ENCODE data around the gene DEFB127. TPM values are rescaled to one million over a fixed set of nuclear protein-coding genes. Genes with fewer than 3 reads are reported as not detected.
"Not testable (repeated sequence)": the region's sequence is repeated elsewhere in the genome, so short reads cannot be mapped to it uniquely, and the experiment has no call there.

The DEFB127 gene
- total RNA-seq, 2 experiments from 2014 or later = not detected

- Mint-ChIP-seq H3K27ac (no peak overlapping the region), H3K36me3 (ENCODE audit: low read depth) (no peaks in the 10 kb centered on the region), H3K9me3 (no peaks in the 10 kb centered on the region), H3K27me3 (ENCODE audit: low read depth) (peaks cover 6% of the 10 kb centered on the region), H3K4me3 (no peak overlapping the region), H3K4me1 (ENCODE audit: low read depth) (no peaks in the 10 kb centered on the region)
- intact Hi-C loops (cut with micrococcal nuclease) = no loop called here
- DNase-seq = no peak
- CTCF ChIA-PET = no interaction called here
Measured at GRCh38 chr20:198225-198624, 41.0 kb downstream of the DEFB127 start.

GRCh38 chr20:199996-200395, 42.7 kb downstream of the DEFB127 start:
- no peak overlapping the region for H3K4me3 Mint-ChIP-seq
- H3K27me3 Mint-ChIP-seq (ENCODE audit: low read depth) = peaks cover 6% of the 10 kb centered on the region
- H3K9me3 Mint-ChIP-seq = no peaks in the 10 kb centered on the region
- H3K4me1 Mint-ChIP-seq (ENCODE audit: low read depth) = no peaks in the 10 kb centered on the region
- H3K27ac Mint-ChIP-seq = no peak overlapping the region
- intact Hi-C loops (cut with micrococcal nuclease) = no loop called here
- no peak for DNase-seq
- no peaks in the 10 kb centered on the region for H3K36me3 Mint-ChIP-seq (ENCODE audit: low read depth)
- CTCF ChIA-PET = interaction anchor here (0.8 to 1.0 kb wide), 2 partner anchors 62 to 86 kb away, joined by 3 to 4 read pairs; no protein-coding TSS in a partner anchor

DNA sequence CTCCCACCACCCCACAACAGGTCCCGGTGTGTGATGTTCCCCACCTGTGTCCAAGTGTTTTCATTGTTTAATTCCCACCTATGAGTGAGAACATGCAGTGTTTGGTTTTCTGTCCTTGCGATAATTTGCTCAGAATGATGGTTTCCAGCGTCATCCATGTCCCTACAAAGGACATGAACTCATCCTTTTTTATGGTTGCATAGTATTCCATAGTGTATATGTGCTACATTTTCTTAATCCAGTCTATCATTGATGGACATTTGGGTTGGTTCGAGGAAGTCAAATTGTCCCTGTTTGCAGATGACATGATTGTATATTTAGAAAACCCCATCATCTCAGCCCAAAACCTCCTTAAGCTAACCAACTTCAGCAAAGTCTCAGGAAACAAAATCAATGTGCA, 46.4 kb downstream of the DEFB127 start:
- intact Hi-C loops (cut with micrococcal nuclease); H3K27me3 Mint-ChIP-seq (ENCODE audit: low read depth); H3K36me3 Mint-ChIP-seq (ENCODE audit: low read depth); DNase-seq; H3K4me1 Mint-ChIP-seq (ENCODE audit: low read depth); H3K27ac Mint-ChIP-seq; H3K9me3 Mint-ChIP-seq; H3K4me3 Mint-ChIP-seq: not testable (repeated sequence)
- CTCF ChIA-PET = interaction anchor here (6.7 kb wide), 1 partner anchor 64 kb away, joined by 44 read pairs; no protein-coding TSS in a partner anchor

Other genes with a start within 250 kb of the DEFB127 start
- gene DEFB125, start 69.8 kb upstream of the DEFB127 start, total RNA-seq = not detected
- not detected for gene DEFB126, start 14.9 kb upstream of the DEFB127 start, total RNA-seq
- not detected for gene DEFB128, start 32.3 kb downstream of the DEFB127 start, total RNA-seq
- not detected for gene DEFB129, start 69.8 kb downstream of the DEFB127 start, total RNA-seq
- not detected for gene DEFB132, start 100.3 kb downstream of the DEFB127 start, total RNA-seq
- 1 to 10 TPM; 5.1 to 6.8 TPM for gene C20orf96, start 133.3 kb downstream of the DEFB127 start, total RNA-seq
- gene ZCCHC3, start 140.1 kb downstream of the DEFB127 start, total RNA-seq = 10 to 100 TPM; 13.6 to 15.6 TPM
- 1 to 10 TPM; 6.0 to 6.4 TPM for gene SOX12, start 168.1 kb downstream of the DEFB127 start, total RNA-seq
- 1 to 10 TPM; 3.9 to 4.2 TPM for gene NRSN2, start 189.7 kb downstream of the DEFB127 start, total RNA-seq
- gene TRIB3, start 223.3 kb downstream of the DEFB127 start, total RNA-seq = 10 to 100 TPM; 47.4 to 49.2 TPM

Data from activated naive CD4-positive, alpha-beta T cell treated with anti-CD3 and anti-CD28 coated beads for 36 hours (primary cell).